Stimulated activated effector memory CD8-positive, alpha-beta T cell treated with anti-CD3 and anti-CD28 coated beads, Interleukin-12 subunit alpha, Interleukin-12 subunit beta, amount 100 ng/mL, for 72 hours (primary cell): ENCODE data around the gene CHST5.

Source experiments
- ATAC-seq: fragments of 150-1000 bp; cut with Tn5 transposase; 2 replicates; pipeline ENCODE4 v1.10.0; 2021
- DNase-seq, 2 donors: peaks; one replicate each; pipeline ENCODE4 v3.0.0; 2021 to 2022; ENCODE audit warnings: low spot score in 2 of 2
- H3K27ac Mint-ChIP-seq: one replicate; pipeline ENCODE4 v1.8.0; 2022; ENCODE audit warnings: mild to moderate bottlenecking, mixed read lengths
- H3K36me3 Mint-ChIP-seq: one replicate; pipeline ENCODE4 v1.8.0; 2022; ENCODE audit warnings: mild to moderate bottlenecking, mixed read lengths
- H3K4me1 Mint-ChIP-seq: one replicate; pipeline ENCODE4 v1.8.0; 2022; ENCODE audit warnings: mixed read lengths
- H3K4me3 Mint-ChIP-seq: one replicate; pipeline ENCODE4 v1.8.0; 2022; ENCODE audit warnings: mild to moderate bottlenecking, mixed read lengths
- H3K9me3 Mint-ChIP-seq: one replicate; pipeline ENCODE4 v1.8.0; 2022; ENCODE audit warnings: mixed read lengths

CHST5 gene

GRCh38 chr16:75482434-75483205 lies 53.3 kb downstream of the CHST5 start:
- no peak for ATAC-seq
- Mint-ChIP-seq H3K4me3 (no peak overlapping the region), H3K27ac (no peak overlapping the region), H3K9me3 (no peaks in the 10 kb centered on the region), H3K36me3 (no peaks in the 10 kb centered on the region), H3K4me1 (peaks cover 4% of the 10 kb centered on the region)
- DNase-seq: no peak

- H3K9me3 Mint-ChIP-seq: no peaks in the 10 kb centered on the region
- H3K4me3 Mint-ChIP-seq: no peak overlapping the region
- no peaks in the 10 kb centered on the region for H3K36me3 Mint-ChIP-seq
- no peak for ATAC-seq
- H3K4me1 Mint-ChIP-seq: peaks cover 4% of the 10 kb centered on the region
- no peak overlapping the region for H3K27ac Mint-ChIP-seq
- no peak for DNase-seq
Measured at GRCh38 chr16:75481475-75481874, 54.4 kb downstream of the CHST5 start.

DNA sequence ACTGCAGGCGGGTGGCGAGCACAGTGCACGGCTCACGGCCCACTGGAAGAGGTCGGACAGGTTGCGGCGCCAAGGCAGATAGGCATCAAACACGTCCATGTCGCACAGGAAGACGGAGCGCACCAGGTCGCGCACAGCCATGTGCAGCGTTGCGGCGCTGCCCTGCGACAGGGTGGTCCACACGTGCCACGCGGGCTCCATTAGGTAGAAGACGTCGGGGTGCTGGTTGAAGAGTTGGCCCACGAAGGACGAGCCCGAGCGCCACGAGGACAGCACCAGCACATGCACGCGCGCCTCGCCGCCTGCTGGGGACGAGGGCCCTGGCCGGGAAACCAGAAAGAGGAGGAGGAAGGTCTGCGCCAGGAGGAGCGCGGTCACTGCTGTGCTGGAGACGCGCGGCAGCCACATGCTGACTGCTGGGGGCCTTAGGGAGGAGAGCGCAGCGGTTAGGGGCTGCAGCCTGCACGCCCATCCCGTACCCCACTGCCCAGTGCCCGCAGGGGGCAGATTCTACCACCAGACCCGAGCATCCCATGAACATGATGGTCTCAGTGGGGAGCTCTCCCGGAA lies 56.4 kb downstream of the CHST5 start:
- no peaks in the 10 kb centered on the region for H3K9me3 Mint-ChIP-seq
- no peaks in the 10 kb centered on the region for H3K36me3 Mint-ChIP-seq
- H3K4me3 Mint-ChIP-seq: no peak overlapping the region
- no peak for DNase-seq
- peaks cover 4% of the 10 kb centered on the region for H3K4me1 Mint-ChIP-seq
- H3K27ac Mint-ChIP-seq: no peak overlapping the region
- no peak for ATAC-seq
